Liver (tissue), 3 donors: ENCODE measurements around the gene EPS8.

Source experiments
- GABPA ChIP-seq, 2 donors: IDR thresholded peaks in 1 of 2; conservative IDR thresholded peaks in 1 of 2; 2 replicates each; pipeline ENCODE4 v1.6.1; 2016; ENCODE audit warnings: antibody characterized with exemption in 2 of 2, mild to moderate bottlenecking in 1 of 2, moderate library complexity in 1 of 2
- HNF4A ChIP-seq, 2 donors: conservative IDR thresholded peaks; 2 replicates each; pipeline ENCODE4 v1.6.1; 2016; ENCODE audit warnings: antibody characterized with exemption in 2 of 2, mild to moderate bottlenecking in 2 of 2
- HNF4G ChIP-seq: IDR thresholded peaks from 2 replicates; pipeline ENCODE4 v1.6.1; 2016; ENCODE audit warnings: antibody characterized with exemption
- RAD21 ChIP-seq, 2 donors: IDR thresholded peaks; 2 replicates each; pipeline ENCODE4 v1.6.1; 2016; ENCODE audit warnings: antibody characterized with exemption in 2 of 2, mild to moderate bottlenecking in 2 of 2
- RXRA ChIP-seq, 2 donors: IDR thresholded peaks; 2 replicates each; pipeline ENCODE4 v1.6.1; 2017 to 2018; ENCODE audit warnings: antibody characterized with exemption in 2 of 2, mild to moderate bottlenecking in 1 of 2
- TAF1 ChIP-seq: conservative IDR thresholded peaks from 2 replicates; pipeline ENCODE4 v1.6.1; 2016; ENCODE audit warnings: antibody characterized with exemption, mild to moderate bottlenecking
- TF ChIP-seq, protein P1 (sequence below): IDR thresholded peaks from 2 replicates; pipeline ENCODE4 v1.6.1; 2016; ENCODE audit warnings: antibody characterized with exemption
- TF ChIP-seq, protein P2 (sequence below): fragments of 150-350 bp; IDR thresholded peaks from 2 replicates; pipeline ENCODE4 v1.5.1; 2017; ENCODE audit warnings: improper control_type of control experiment, low read depth, low read length; ENCODE audit not compliant: missing input control
- TF ChIP-seq, protein P3 (sequence below): IDR thresholded peaks from 2 replicates; pipeline ENCODE4 v1.6.1; 2016; ENCODE audit warnings: antibody characterized with exemption, mild to moderate bottlenecking
- TF ChIP-seq, protein P4 (sequence below): IDR thresholded peaks from 2 replicates; pipeline ENCODE4 v1.6.1; 2016; ENCODE audit warnings: antibody characterized with exemption
- donor health status: healthy.
- donor health status: healthy.

DNA sequence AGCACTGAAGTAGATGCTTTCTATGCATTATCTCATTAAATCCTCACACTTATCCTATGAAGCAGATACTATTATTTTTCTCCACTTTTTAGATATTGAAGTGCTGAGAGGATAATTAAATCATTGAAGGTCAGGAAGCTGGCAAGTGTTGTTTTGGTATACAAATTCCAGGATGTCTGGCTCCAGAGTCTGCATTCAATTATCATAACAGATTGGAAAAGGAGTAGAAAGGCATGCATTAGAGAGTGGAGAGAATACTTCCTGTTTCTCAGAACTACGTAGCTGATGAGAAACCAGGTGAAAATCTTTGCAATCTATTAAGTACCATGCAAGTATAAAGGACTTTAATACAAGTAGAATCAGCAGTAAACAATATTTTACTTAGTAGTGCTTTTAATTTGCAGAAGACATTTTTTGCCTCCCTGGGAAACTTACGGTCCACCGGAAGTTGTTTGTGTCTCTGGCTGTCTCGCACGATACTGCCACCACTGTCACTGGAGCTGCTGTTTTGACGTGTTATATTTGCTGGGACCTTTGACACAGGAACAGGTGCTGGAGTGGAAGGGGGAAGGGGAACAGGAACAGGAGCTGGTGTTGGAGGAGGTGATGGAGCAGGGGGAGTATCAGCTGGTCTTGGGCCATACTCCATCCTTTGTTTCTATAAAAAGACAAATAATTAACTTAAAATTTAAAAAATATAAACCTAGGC lies 158.0 kb downstream of the EPS8 start:
- TF ChIP-seq, protein P1, sequence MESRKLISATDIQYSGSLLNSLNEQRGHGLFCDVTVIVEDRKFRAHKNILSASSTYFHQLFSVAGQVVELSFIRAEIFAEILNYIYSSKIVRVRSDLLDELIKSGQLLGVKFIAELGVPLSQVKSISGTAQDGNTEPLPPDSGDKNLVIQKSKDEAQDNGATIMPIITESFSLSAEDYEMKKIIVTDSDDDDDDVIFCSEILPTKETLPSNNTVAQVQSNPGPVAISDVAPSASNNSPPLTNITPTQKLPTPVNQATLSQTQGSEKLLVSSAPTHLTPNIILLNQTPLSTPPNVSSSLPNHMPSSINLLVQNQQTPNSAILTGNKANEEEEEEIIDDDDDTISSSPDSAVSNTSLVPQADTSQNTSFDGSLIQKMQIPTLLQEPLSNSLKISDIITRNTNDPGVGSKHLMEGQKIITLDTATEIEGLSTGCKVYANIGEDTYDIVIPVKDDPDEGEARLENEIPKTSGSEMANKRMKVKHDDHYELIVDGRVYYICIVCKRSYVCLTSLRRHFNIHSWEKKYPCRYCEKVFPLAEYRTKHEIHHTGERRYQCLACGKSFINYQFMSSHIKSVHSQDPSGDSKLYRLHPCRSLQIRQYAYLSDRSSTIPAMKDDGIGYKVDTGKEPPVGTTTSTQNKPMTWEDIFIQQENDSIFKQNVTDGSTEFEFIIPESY: no peak
- TF ChIP-seq, protein P2, sequence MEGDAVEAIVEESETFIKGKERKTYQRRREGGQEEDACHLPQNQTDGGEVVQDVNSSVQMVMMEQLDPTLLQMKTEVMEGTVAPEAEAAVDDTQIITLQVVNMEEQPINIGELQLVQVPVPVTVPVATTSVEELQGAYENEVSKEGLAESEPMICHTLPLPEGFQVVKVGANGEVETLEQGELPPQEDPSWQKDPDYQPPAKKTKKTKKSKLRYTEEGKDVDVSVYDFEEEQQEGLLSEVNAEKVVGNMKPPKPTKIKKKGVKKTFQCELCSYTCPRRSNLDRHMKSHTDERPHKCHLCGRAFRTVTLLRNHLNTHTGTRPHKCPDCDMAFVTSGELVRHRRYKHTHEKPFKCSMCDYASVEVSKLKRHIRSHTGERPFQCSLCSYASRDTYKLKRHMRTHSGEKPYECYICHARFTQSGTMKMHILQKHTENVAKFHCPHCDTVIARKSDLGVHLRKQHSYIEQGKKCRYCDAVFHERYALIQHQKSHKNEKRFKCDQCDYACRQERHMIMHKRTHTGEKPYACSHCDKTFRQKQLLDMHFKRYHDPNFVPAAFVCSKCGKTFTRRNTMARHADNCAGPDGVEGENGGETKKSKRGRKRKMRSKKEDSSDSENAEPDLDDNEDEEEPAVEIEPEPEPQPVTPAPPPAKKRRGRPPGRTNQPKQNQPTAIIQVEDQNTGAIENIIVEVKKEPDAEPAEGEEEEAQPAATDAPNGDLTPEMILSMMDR: no peak
- TF ChIP-seq HNF4G: no peak
- TF ChIP-seq GABPA (IDR thresholded peaks at IDR 0.05 in 1 of 2, conservative IDR thresholded peaks at IDR 0.05 in 1 of 2): no peak
- TF ChIP-seq RAD21 (IDR thresholded peaks at IDR 0.05): no peak
- TF ChIP-seq HNF4A (conservative IDR thresholded peaks at IDR 0.05): no peak
- TF ChIP-seq, protein P3, sequence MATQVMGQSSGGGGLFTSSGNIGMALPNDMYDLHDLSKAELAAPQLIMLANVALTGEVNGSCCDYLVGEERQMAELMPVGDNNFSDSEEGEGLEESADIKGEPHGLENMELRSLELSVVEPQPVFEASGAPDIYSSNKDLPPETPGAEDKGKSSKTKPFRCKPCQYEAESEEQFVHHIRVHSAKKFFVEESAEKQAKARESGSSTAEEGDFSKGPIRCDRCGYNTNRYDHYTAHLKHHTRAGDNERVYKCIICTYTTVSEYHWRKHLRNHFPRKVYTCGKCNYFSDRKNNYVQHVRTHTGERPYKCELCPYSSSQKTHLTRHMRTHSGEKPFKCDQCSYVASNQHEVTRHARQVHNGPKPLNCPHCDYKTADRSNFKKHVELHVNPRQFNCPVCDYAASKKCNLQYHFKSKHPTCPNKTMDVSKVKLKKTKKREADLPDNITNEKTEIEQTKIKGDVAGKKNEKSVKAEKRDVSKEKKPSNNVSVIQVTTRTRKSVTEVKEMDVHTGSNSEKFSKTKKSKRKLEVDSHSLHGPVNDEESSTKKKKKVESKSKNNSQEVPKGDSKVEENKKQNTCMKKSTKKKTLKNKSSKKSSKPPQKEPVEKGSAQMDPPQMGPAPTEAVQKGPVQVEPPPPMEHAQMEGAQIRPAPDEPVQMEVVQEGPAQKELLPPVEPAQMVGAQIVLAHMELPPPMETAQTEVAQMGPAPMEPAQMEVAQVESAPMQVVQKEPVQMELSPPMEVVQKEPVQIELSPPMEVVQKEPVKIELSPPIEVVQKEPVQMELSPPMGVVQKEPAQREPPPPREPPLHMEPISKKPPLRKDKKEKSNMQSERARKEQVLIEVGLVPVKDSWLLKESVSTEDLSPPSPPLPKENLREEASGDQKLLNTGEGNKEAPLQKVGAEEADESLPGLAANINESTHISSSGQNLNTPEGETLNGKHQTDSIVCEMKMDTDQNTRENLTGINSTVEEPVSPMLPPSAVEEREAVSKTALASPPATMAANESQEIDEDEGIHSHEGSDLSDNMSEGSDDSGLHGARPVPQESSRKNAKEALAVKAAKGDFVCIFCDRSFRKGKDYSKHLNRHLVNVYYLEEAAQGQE: no peak
- TF ChIP-seq TAF1: no peak
- TF ChIP-seq, protein P4, sequence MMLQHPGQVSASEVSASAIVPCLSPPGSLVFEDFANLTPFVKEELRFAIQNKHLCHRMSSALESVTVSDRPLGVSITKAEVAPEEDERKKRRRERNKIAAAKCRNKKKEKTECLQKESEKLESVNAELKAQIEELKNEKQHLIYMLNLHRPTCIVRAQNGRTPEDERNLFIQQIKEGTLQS: no peak
- no peak for TF ChIP-seq RXRA (IDR thresholded peaks at IDR 0.05)
